CD4-positive, alpha-beta T cell treated with Interleukin-4 for 4 hours (primary cell): ENCODE data around the gene PMEPA1.
A peak's percentile ranks its signal among the peaks of the same experiment; 100 is the strongest.
"Not testable (repeated sequence)": the region's sequence is repeated elsewhere in the genome, so short reads cannot be mapped to it uniquely, and the experiment has no call there.

Source experiments
- DNase-seq: peaks from one replicate; pipeline ENCODE4 v3.0.0-alpha.2; 2020

The PMEPA1 gene

DNA sequence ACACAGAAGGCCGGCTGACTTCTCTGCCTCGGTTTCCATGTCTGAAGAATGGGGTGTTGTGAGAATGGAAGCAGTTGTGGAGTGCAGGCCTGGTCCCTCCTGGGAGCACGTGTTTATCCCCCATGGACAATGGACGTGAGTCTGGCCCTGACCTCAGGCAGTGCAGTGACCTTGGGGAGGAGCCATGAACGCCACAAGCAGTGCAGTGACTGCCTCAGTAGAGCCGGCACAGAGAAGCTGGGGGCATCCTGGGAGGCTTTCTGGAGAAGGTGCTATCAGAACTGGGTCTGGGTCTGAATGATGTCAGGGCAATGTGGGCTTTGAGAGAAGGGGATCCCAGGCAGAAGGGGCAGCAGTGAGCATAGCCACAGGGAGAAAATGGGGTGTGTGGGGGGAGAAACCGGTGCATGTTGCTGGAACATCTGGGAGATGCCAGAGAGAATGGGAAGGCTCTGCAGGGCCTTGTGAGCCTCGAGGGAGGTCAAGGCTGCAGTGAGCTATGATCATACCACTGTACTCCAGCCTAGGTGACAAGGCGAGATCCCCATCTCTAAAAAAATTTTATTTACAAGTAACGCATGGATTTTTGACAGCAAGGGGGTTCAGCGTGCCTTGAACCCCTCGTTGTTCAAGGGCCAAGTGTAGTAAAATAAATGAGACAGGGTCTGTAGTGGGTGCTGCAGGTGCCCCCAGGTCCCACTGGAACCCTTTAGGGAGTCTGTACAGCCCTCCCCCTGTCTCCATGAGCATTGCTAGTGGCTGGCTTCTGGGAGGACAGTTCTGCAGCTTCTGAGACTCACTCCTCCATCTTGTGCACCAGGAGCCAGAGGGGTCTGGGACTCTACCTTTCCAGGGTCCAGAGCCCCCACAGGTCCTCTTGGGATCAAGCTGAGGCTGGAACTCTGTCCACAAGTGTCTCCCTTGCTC, 62.5 kb downstream of the PMEPA1 start:
- no peak for DNase-seq

DNA sequence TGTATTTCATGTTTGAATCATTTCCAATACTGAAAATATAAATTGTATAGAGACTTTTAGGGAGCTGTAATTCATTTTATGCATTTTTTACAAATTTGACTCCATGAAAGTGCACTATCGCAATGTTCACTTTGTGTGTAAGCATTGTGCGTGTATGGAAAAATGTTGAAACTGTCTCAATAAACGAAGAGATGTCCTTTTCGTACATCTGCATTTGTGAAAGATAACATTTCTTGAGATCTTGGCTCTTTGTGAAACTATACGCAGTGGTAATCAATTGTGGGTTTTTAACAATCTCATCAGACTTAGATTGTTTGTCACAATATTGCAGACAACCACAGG, 70.9 kb downstream of the PMEPA1 start:
- DNase-seq, result no peak

DNA sequence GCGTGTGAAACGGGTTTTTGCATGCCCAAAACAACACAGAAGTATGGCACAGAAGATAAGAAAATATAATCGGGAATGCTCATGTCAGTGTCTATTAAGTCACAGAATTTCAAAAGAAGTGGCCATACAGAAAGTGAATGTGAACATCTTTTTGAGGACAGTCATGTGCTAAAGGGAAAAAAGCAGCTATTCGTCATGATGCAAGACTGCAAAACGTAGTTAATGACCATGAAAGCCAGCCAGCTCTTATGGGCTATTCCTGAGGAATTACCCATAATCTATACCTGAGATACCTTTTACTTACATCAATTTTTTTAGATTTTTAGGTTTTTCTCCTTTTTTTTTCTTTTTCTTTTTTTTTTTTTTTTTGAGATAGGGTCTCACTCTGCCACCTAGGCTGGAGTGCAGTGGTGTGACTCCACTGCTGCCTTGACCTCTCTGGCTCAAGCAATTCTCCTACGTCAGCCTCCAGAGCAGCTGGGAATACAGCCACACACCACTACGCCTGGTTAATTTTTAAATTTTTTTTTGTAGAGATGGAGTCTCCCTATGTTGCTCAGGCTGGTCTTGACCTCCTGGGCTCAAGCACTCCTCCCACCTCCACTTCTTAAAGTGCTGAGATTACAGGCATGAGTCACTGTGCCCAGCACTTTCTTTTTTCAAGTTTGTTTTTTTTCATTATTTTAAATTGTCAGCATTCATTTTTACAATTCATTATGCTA, 71.5 kb downstream of the PMEPA1 start:
- DNase-seq, result no peak

DNA sequence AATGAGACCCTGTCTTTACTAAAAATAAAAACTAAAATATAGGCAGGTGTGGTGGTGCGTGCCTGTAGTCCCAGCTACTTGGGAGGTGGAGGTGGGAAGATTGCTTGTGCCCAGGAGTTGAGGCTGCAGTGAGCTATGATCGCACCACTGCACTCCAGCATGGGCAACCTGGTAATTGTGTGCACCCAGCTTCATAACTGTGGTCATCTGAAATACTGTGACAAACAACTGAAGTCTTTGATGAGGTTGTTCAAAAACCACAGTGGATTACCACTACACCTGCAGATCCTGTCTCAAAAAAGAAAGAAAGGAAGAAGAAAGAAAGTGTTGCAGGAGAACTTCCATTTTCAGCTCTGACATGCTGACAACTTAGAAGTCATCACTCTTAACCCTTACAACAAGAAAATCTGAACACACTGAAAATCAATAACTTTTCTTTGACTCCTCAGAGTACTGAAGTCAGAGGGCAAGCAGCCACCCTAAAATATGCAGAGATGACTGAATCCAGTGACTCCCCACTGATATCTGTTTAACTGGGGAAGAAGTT, 75.8 kb downstream of the PMEPA1 start:
- peak; percentile 53 for DNase-seq

DNA sequence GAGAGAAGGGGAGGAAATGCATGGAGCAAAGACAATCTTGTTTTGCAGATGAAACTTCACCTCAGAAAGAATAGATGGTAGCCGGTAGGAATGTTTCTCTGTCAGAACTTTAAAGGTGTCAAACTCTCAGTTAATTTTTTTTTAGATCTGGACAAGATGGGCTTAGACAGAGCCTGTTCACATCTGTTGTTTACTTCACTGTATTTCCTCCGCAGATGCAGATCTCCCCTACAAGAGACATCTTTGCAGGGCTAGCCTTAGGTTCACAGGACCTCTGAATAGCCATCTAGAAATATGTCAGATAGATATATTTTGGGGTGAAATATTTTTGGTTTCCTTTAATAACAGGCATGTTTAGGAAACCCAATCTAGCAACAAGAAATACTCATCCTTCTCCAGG, 77.5 kb downstream of the PMEPA1 start:
- DNase-seq, result no peak

DNA sequence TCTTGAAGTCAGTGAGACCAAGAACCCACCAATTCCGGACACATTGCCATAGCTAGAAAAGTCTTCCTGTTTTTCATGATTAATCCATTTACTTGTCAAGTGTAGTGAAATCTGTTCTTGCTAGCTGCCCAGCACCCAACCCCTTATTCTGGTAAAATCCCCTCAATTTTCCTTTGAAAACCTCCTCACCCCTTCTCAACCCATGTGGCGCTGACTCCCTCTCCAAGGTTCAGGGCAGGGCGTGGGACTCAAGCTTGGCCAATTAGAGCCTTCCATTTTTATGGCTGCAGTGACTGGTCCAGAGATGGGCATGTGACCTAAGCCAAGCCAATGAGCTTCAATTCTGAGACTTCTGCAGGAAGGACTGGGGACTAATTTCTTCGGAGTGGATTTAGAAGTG, 79.8 kb downstream of the PMEPA1 start:
- DNase-seq, result peak; percentile 48

DNA sequence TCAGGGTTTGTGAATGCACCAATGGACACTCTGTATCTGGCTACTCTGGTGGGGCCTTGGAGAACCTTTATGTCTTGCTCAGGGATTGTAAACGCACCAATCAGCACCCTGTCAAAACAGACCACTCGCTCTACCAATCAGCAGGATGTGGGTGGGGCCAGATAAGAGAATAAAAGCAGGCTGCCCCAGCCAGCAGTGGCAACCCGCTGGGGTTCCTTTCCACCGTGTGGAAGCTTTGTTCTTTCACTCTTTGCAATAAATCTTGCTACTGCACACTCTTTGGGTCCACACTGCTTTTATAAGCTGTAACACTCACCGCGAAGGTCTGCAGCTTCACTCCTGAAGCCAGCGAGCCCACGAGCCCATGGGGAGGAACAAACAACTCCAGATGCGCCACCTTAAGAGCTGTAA, 80.3 kb downstream of the PMEPA1 start:
- DNase-seq, result peak; percentile 36

DNA sequence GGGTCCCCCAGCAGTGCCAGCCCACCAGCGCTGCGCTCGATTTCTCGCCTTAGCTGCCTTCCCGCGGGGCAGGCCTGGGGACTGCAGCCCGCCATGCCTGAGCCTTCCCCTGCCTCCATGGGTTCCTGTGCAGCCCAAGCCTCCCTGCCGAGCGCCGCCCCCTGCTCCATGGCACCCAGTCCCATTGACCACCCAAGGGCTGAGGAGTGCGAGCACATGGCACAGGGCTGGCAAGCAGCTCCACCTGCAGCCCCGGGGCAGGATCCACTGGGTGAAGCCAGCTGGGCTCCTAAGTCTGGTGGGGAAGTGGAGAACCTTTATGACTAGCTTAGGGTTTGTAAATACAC, 80.9 kb downstream of the PMEPA1 start:
- not testable (repeated sequence) for DNase-seq

DNA sequence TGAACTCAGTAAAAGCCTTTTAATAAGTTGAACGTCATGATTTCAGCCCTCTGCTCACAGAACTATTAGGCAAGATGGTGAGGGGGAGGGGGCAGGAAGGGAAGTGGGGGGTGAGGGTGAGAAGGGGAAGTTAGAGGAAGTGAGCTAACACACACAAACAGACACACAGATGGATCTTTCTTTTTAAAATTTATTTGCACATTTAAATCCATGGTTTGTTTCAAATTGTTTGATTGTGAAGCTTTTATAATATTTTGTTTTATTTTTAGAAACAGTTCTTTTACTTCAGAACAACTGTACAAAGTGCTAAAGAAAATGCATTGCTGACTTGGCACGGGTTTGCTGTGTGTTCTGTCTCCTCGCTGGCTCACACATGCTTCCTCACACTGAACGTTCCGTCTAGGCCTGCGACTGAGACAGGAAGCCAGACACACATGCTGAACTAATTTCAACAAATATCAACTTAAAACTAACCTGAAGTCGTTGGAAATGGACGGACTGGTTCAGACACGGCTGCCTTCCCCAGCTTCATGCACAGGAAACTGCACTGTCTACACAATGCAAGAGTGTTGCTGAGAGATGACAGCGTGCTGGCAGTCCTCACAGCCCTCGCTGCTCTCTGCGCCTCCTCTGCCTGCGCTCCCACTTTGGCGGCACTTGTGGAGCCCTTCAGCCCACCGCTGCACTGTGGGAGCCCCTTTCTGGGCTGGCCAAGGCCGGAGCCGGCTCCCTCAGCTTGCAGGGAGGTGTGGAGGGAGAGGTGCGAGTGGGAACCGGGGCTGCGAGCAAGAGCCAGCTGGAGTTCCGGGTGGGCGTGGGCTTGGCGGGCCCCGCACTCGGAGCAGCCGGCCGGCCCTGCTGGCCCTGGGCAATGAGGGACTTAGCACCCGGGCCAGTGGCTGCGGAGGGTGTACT, 81.5 kb downstream of the PMEPA1 start:
- peak; percentile 77 for DNase-seq

DNA sequence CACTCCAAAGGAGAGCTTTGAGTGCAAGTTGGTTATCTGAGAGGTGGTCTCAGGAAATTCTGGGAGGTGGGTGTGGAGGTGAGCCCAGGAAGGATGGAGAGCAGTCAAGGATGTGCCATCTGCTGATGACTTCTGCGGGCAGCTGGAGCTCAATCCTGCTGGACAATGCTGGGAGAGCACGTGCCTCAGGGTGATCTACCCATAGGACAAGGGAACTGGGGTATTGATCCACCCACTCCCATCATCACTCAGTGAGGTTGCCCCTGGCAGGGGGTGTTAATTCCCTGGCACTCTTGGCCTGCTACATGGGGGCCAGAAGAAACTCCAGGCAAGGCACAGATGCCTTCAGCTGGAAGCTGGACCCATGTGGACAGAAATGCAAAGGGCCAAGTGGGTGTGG, 82.5 kb downstream of the PMEPA1 start:
- DNase-seq, result no peak

DNA sequence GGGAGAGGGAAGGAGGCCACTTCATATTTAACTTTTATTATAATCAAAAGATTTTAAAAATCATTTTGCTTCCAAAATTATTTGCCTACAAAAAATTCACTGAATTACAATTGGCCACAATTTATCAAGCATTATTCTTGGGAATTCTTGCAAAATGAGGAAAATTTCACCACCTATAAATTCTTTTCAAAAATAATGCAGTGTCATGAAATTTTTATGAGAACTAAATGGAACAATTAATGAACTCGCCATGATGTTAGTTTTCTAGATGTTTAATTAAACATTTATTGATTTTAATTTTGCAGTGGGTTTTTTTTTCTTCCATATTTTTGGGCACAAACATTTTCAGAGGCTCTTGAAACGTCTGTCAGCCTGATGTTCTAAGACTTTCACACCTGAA, 83.8 kb downstream of the PMEPA1 start:
- no peak for DNase-seq

DNA sequence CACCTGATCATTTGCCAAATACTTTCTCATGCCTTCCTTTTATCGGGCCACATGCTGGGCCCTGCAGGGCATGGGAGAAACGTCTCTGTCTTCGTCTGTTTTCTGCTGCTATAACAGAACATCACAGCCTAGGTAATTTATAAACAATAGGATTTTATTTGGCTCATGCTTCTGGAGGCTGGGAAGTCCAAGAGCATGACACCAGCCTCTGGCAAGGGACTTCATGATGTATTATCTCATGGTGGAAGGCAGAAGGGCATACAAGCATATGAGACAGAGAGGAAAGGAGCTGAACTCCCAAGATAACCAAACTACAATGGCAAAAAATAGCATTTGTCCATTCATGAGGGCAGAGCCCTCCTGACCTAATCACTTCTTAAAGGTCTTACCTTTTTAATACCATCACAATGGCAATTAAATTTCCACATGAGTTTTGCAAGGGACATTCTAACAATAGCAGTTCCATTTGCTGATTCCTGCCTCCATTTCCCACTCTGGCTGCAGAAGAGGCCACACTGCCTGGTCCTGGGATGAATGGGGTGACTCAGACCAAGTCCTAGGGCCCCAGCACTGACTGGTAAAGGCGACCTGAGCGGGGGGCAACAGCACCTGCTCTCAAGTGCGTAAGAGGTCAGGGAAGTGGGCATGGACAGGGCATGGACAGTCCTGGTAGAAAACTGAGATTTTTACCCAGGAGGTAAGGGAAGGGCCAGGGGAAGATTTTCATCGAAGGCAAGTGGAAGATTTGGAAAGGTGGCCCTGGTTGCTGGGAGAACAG, 84.4 kb downstream of the PMEPA1 start:
- DNase-seq, result no peak

DNA sequence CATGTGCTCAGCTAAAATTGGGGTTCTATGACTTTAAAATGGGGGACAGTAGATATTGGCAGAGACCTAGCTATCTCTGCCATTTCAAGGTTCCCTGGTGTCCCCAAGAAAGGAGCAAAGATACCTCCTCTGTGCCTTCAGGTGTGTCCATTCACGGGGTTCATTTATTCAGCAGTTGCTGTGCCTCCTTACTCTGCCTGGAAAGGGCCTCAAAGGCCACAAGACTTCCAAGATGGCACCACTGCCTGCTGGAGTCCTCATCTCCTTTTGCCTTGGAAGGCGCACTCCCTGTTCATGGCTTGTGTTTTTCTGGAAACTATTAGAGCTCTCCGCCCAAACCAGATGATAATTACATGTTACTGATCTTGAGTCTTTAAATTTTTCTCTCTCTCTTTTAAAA, 85.7 kb downstream of the PMEPA1 start:
- no peak for DNase-seq

DNA sequence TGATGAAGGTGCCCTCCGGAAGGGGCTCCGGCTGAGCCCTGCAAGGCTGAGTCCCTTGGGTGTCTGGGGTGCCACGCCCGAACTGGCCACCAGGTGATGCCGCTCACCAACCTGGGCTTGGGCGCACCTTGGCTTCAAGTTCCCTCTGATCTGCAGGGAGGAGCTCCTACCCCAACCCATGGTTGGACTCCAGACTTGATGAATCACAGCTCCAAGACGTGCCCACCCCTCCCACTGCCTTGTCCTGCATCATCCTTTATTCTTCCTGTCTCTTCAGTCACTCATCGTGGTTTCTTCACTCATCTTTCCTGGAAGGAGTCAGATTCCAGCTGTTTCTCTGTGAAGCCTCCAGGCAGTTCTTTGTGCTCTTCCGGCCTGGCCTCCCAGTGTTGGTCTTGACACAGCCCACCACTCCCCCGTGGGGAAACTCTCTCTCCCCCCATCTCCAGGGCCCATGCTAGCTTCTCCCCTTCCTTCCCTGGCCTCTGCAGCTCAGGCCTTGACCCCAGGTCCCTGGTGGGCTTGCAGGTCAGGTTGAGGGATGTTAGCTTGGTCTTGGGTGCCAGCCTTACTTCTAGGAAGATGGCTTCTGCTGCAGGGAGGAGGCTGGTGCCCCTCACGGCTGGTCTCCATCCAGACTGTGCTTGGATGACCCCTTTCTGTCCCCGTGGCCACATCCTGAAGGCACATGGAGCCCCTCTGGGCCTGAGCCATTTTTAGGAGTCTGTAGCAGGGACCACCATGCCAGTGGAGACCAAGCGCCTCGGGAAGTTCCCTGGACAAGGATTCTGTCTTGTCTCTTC, 87.0 kb downstream of the PMEPA1 start:
- DNase-seq, result peak; percentile 69

DNA sequence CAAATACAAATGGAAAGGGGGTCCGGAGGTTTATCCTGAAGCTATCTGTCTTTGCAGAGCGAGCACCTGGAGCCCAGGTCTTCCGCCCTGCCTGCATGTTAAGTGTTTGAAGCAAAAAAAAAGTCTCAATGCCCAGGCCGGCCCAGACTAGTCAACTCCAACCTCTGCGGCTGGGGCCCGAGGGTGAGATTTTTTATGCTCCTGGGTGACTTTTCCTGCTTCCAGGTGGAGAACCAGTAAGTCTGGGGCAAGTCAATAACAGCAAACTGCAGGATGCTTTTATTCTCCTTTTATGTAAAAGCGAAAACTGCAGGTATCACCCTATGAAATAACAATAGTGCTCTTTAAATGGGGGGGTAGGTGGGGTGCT, 87.6 kb downstream of the PMEPA1 start:
- no peak for DNase-seq

DNA sequence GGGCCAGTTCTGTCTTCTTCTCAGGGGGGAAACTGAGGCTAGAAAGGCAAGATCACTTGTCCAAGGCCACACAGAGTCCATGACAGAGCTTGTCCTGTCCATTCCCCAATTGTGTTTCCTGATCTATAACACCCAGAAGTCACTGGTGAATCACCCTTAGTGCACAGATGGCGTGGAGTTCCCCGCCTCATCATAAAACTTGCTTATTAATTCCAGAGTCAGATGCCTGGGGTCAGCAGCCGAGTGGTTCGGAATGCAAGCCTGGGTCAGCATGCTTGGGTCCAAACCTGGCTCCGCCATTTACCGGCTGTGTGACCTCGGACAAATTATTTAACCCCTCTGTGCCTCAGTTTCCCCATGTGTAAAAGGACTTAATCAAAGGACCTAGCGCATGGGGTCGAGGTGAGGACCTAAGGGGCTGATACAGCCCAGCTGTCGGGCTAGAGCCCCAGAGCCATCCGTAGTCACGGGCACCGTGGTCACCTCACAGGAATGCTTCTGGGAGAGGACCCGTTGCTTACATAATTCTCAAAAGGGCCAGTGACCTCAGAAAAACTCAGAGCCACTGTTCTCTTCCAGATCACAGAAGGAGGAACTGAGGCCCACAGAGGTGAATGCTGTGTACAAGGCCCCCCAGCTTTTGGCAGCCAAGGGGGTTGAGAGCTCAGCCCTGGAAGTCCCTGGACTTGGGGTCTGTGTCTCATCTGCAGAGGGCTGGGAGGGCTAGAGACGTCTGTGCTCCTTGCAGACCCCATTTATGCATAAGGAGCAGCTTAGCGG, 88.2 kb downstream of the PMEPA1 start:
- no peak for DNase-seq

DNA sequence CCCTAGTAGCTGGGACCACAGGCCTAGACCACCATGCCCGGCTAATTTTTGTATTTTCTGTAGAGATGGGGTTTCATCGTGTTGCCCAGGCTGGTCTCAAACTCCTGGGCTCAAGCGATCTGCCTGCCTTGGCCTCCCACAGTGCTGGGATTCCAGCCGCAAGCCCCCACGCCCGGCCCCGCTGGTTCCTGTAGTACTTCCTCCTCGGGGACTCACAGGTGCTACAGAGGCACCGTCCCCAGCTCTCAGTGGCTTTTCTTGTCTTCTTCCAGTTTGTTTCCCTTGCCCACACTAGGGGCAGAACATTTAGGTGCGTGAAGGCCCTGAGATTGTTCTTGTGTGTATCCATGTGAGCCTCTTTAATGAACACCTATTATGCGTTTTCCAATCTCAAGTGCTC, 88.8 kb downstream of the PMEPA1 start:
- no peak for DNase-seq

DNA sequence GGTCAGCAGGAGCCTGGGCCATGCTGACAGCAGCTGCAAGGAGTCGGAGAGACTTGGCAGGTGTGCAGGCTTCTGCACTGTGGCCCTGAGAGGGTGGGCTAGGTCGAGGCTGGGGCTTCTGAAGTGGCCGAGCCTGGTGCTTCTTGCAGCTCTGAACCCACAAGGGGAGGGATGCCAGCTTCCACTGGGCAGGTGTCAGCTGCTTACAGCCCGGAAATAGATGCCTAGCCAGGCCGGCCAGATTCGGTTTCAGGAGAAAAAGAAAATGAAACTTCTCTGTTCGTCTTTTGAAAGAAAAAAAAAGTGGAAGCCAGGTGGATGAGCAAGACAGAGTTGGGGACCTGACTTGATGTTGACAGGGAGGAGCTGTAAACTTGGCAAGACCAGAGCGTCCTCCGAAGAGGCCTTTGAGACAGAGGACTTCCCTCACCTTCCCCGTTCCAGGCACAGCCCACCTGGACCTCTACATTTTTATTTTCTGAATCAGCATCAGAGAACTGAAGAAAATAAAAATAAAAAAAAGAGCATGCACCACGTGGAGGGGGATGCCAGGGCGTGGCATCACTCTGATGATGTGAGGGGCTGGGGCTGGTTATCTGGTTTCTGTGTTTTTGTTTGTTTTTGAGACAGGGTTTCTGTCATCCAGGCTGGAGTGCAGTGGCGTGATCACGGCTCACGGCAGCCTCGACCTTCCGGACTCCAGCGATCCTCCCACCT, 89.4 kb downstream of the PMEPA1 start, which contains the start of gene ZBP1:
ZBP1 (minus strand) TSS at position 153 of the 717 bp plus-strand sequence; CDS start at position 22, 131 bp downstream.
- DNase-seq, result peak; percentile 75

DNA sequence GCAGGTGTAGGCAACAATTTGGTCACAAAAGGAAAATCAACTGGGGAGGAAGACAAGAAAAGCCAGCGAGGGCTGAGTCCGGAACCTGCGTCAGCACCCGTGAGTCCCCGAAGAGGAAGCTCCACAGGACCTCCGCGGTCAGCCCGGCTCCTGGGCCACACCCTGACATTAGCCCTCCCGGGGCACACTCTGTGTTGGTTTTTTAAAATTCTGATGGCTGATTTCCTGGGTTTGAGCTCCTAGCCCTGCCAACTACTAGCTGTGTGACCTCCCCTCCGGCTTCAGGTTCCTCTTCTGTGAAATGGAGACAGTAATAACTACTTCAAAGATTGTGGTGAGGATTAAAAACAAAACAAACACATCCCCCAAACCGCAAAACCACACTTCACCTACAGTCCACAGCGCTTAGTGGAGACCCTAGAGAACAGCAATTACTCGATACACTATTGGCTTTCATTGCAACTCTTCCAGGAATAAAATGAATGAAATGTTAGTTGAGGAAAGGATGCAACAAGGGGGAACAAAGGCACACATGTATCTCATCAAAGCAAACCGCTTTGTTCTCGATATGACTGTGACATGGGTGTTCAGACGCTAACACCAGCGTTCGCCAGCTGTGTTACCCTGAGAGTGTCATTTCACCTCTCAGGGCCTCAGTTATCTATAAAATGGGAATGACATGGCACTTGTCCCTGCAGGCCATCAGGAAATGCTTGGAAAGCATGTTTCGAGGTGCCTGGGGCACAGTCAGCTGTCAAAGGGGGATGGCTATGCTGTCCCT, 90.6 kb downstream of the PMEPA1 start:
- peak; percentile 82 for DNase-seq
